ENCODE results near the gene ZNF778.
A peak's percentile ranks its signal among the peaks of the same experiment; 100 is the strongest.

ZNF778 gene

DNA sequence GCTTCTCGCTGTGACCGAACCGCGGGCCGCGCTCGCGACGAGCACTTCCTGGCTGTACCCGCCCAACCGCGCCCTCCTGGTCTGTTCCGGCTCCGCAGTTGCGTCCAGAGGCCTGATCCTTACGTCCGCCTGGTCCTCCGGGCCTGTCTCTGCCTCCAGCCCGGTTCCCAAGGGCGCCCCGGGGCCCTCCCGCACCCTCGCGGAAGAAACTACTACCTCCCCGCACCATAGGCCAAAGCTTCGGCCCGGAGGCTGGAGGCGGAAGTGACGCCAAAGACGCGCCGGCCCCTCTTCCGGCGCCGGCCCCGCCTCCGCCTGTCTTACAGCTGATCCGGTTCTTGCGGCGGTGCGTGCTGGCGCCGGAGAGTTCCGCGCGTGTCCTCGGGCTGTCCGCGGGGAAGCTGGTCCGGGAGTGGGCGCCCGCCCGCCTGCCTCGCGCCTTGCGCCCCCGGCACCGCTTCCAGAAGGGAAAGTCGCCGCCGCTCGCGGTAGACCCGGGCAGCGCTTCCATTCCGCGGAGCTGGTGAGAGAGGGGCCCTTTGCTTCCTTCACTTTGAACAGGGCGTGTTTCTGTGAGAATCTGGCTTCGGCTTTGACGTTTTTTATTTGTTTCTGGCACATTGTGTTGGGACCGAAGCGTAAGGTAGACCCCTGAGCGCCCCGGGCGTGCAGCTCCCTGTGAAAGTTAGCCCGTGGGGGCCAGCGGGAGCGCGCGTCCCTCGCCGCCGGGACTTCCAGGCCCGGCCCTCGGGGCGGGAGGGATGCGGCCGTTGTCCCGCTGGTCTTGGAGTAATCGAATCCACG is at the start of gene ZNF778:
TSS of gene ZNF778 (plus strand) at position 316 of the 804 bp plus-strand sequence. CDS start 3,425 bp downstream, outside the sequence.
- peak; percentile 58 to 60 for DNase-seq (ENCODE audit: extremely low read depth in 1 of 2, low read depth in 1 of 2)

GRCh38 chr16:89168381-89169189 is 48.9 kb upstream of the ZNF778 start:
- DNase-seq (ENCODE audit: extremely low read depth in 1 of 2, low read depth in 1 of 2): no peak

DNA sequence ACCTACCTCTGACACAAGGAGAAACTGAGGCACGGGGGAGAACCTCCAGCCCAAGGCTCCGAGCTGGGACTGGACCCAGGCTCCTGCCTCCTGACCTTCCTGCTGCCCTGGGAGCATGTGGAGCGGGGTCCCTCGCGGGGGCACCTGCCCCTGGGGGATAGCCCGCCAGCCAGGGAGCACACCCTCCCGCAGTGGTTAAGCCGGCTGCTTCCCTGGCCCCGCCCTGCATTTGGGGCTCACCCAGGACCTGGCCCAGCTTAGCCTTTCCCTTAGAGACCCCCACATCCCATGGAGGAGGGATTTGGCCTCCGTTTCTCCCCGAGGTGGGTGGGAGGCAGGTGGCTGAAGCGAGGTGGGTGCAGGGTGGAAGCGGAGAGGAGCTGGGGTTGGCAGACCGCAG is 47.7 kb upstream of the ZNF778 start:
- no peak for DNase-seq (ENCODE audit: extremely low read depth in 1 of 2, low read depth in 1 of 2)

DNA sequence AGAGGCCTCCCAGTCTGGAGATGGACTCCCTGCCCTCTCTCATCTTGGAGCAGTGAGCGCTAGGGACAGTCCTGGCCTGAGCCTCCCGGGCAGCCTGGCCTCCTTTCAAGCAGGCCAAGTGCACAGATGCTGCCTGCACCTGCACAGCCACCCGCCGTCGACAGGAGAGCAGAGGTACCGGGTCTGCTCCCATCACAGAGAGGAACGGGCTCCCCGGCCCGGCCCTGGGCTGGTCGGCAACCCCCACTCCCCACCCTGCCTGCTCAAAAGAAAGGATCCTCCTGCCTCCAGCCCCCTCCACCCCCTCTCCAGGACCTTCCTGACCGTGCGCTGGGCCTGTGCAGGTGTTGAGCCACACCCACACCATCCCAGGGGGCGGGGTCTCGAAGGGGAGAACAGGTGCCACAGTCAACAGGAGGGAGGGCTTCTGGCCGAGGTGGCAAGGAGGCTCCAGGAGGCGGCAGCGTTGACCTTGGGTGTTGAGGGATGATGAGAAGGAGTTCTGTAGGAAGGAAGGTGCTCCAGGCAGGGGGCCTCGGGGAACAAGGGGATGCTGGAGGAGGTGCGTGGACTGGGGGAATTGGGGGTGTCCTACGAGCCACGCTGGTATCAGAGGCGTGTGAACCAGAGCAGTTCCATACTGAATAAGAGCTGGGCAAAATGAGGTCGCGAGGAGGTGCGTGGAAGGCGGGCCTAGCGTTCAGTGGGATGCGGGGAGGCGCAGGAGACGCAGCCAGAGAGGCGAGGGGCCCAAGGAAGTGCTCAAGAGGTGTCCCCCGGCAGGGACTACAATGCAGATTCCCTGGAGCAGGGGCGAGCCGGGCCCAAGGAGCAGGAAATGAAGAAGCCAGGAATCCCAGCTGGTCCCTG is 46.9 kb upstream of the ZNF778 start:
- DNase-seq (ENCODE audit: extremely low read depth in 1 of 2, low read depth in 1 of 2): no peak

DNA sequence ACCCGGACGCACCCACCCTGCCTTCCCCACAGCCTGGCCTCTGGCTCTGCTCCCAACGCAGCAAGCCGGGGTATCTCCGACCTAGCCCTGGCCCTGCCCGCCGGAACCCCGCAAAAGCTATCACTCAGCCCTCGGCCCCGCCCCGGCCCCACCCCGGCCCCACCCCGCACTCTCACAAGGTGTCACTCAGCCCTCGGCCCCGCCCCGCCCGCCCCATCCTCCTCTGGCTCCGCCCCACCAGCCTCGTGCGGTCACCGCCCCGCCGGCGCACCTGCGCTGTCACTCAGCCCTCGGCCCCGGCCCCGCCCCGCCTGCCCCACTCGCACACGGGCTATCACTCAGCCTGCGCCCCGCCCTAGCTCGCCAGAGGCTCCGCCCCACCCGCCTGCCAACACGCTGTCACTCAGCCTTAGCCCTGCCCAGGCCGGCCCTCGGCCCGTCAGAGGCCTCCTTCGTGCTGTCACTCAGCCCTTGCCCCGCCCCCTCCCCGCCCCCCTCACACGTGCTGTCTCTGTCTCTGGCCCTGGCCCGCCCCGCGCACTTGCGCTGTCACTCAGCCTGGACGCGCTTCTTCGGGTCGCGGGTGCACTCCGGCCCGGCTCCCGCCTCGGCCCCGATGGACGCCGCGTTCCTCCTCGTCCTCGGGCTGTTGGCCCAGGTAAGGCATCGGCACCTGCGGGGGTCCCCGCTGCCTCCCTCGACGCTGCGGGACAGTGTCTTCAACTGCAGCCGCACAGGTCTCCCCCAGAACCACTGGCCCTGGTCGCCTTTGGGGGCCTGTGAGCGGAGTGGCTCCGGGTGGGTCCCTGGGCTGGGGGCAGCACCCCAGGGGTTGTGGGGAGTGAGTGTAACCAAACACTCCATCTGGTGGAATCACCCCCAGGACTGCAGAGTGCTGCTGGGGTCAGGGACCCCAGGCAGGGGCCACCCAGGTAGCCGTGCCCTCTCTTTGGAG is 46.0 kb upstream of the ZNF778 start, which contains the start of gene CDH15:
TSS of gene CDH15 (plus strand) at position 533 of the 955 bp plus-strand sequence. CDS start at position 617, 84 bp downstream.
- peak; percentile 86 to 92 for DNase-seq (ENCODE audit: extremely low read depth in 1 of 2, low read depth in 1 of 2)

- no peak for DNase-seq (ENCODE audit: extremely low read depth in 1 of 2, low read depth in 1 of 2)
These were observed 45.4 kb upstream of the ZNF778 start for GRCh38 chr16:89172171-89172527.

- DNase-seq (ENCODE audit: extremely low read depth in 1 of 2, low read depth in 1 of 2): no peak
These were observed 44.9 kb upstream of the ZNF778 start for GRCh38 chr16:89172528-89173173.

DNA sequence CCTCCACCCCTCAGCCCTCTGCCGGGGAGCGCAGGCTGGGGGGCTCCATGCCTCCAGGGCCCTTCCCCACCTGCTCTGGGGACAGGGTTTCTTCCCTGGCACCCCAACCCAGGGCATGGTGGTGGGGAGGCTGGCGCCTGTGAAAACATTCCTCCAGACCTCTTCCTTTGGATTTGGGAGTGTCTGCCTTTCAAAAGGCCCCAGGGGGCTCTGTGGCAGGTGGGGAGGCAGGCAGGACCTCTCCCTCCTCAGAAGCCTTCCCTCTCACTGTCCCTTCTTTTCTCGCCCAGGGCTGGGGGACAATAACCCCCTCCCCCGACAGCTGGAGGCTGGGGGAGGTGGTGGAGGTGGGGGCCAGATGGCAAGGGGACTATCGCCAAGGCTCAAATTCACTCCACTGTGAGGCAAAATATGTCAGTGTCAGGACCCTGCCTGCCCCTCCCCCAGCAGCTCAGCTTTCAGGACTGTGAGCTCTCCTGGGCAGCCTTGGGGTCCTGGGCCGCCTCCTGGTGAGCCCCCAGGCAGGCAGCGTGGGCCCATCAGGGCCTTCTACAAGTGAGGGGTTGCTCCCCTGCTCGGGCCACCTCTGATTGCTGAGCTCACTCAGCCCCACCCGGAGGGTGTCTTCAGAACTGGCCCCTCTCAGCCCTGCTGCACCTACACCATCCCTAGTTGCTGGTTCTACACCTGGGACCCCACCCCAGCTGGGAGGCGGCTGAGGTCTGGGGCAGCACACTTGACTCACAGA is 44.2 kb upstream of the ZNF778 start:
- DNase-seq (ENCODE audit: extremely low read depth in 1 of 2, low read depth in 1 of 2): no peak

DNA sequence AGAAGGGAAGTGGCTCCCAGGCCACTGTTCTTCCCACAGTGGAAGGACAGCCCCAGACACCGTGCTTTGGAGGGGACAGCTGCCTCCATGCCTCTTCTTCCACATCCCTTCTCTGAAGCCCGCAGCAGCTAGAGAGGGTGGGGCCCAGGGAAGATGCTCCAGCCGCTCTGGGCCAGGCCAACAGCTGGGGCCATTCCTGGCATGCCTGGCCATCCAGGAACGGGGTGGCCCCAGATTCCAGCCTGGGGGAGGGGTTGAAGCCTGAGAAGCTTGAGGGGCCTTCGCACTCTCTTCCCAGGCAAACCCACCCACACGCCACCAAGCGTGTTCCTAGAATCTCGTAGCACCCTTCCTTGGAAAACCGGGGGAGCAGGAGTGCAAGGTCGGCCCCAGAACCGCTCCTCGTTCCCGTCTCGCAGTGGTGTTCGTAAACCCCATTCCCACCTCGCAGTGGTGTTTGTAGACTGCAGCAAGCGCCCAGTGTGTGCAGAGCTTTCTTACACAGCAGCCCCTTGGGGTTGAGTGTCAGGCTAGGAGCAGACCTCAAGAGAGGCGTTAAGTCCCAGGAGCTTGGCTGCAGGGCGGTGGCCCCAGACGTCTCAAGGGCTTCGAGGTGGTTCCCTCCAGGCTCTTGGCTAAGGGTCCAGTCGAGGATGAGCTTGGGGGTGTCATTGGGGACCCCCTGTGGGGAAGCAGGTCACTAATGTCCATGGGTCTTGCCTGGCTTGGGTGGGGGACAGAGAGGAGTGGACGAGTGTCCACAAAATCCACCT is 43.3 kb upstream of the ZNF778 start:
- no peak for DNase-seq (ENCODE audit: extremely low read depth in 1 of 2, low read depth in 1 of 2)

DNA sequence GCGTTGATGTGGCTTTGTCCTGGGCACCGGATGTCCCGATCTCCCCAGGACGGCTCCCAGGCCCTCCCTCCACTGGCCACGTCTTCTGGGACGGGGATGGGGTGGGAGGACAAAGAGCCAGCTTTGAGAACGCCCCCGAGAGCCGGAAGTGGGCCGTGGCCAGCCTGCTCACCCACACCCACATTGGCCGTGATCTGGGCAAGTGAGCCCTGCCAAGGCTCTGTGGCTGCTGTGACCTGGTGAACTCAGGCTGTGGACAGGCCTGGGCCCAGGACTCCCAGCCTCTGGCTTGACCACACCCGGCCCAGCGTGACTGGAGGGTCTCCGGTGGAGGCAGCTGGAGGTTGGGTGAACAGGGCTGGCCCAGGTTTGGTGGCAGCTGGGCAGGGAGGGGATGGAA is 42.6 kb upstream of the ZNF778 start:
- no peak for DNase-seq (ENCODE audit: extremely low read depth in 1 of 2, low read depth in 1 of 2)

DNA sequence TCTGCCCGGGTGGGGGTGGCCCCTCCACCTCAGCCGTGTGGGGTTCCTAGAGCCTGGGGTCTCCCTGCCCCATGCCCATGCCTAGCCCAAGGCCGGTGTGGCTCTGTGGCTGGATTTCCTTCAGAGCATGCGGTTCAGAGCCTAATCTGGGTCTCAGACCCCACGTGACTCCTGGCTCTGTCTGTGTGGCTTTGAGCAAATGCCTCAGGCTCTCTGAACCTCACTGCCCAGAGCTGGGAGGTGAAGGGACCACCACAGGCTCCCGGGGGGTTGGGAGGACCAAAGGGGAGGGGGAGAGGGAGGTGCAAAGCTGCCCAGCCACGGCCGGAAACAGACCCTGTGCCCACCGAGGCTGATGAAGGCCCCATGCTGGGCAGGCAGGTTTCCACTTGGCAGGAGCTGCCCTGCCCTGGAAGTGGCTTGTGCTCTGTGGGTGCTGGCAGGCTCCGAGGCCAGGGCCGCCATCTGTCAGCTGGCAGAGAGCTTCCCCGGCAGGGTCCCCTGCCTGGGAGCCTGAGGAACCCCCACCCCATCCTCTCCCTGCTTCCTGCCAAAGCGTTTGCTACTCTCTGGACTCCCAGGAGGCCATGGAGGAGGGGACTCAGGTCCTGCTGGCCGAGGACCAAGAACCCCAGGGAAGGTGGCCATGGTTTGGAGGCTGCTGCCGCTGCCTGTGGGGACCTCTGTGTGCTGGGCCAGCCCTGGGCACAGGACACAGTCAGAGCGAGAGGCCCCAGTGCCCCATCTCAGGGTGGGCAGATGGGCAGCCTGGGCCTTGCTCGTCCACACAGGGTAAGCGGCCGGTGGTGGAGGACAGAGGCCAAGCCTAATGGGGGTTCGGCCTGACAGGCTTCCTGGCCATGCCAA is 42.0 kb upstream of the ZNF778 start:
- no peak for DNase-seq (ENCODE audit: extremely low read depth in 1 of 2, low read depth in 1 of 2)

- DNase-seq (ENCODE audit: extremely low read depth in 1 of 2, low read depth in 1 of 2): no peak
These were observed 41.3 kb upstream of the ZNF778 start for GRCh38 chr16:89176147-89176690.

- no peak for DNase-seq (ENCODE audit: extremely low read depth in 1 of 2, low read depth in 1 of 2)
These were observed 40.8 kb upstream of the ZNF778 start for GRCh38 chr16:89176717-89177116.

DNA sequence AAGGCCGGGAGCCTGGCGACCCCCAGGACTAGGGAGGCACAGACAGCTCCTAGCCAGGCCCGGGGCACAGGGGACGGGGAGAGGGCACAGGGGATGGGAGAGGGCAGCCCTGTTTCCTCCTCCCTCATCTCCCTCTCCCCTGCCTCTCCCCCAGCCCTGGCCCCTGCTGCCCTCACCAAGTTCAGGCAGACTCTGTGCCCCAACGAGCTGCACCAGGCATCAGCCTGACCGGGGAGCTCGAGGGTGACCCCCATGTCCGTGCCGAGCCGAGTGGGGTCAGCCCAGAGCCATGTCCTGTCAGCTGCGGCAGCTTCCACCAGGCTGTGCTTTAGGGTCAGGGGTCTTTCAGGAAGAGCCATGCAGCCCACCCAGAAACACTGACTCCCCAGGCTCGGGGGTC is 40.0 kb upstream of the ZNF778 start:
- no peak for DNase-seq (ENCODE audit: extremely low read depth in 1 of 2, low read depth in 1 of 2)

- no peak for DNase-seq (ENCODE audit: extremely low read depth in 1 of 2, low read depth in 1 of 2)
These were observed 38.9 kb upstream of the ZNF778 start for GRCh38 chr16:89178453-89179147.

GRCh38 chr16:89179148-89179484 is 38.4 kb upstream of the ZNF778 start:
- DNase-seq (ENCODE audit: extremely low read depth in 1 of 2, low read depth in 1 of 2): no peak
